ENCODE measurements around the gene RNFT2.

RNFT2 gene

DNA sequence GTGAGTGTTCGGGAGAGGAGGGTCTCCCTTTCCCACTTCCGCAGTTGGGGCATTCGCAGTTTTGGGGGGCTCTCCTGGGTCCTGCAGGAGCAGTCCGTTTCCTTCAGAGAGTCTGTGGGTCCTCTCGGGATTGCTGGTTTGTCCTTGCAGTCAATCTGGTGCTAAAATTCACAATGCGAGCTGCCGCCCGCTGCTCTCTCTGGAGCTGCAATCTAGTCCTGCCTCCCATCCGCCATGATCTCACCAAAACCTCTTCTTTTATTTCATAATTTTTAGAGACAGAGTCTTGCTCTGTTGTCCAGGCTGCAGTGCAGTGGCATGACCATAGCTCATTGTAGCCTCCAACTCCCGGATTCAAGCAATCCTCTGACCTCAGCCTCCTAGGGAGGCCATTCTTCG is 22.5 kb downstream of the RNFT2 start:
- no peak for DNase-seq (ENCODE audit: low read depth)
- no peak for TF ChIP-seq CTCF (IDR thresholded peaks at IDR 0.05; ENCODE audit: control insufficient read depth, insufficient read depth, low read depth, low read length, missing control alignments)
- no peak overlapping the region for H3K4me3 ChIP-seq (ENCODE audit: control insufficient read depth, low read depth, low read length)

- H3K4me3 ChIP-seq (ENCODE audit: control insufficient read depth, low read depth, low read length) = no peak overlapping the region
- no peak for DNase-seq (ENCODE audit: low read depth)
- no peak for TF ChIP-seq CTCF (IDR thresholded peaks at IDR 0.05; ENCODE audit: control insufficient read depth, insufficient read depth, low read depth, low read length, missing control alignments)
These were observed 23.4 kb downstream of the RNFT2 start for GRCh38 chr12:116761499-116761898.

DNA sequence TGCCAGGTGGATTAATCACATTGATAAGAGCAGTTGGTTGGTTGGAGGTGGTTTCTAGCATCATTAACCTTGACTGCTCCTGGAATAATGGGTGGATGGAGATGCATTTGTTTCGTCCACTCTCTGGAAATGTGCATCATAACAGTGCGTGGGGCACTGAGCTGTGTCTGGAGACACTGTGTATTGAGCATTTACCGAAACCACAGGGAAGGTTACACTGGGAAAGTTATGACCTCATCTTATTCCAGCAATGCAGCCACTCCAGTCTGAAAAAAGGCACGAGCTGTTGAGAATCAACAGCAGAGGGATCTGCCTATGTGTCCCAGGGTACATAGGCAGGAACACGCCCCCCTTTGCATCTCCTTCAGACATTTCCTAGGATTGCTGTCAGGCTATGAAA is 27.2 kb downstream of the RNFT2 start:
- no peak for DNase-seq (ENCODE audit: low read depth)
- no peak for TF ChIP-seq CTCF (IDR thresholded peaks at IDR 0.05; ENCODE audit: control insufficient read depth, insufficient read depth, low read depth, low read length, missing control alignments)
- H3K4me3 ChIP-seq (ENCODE audit: control insufficient read depth, low read depth, low read length) = no peak overlapping the region

- no peak for TF ChIP-seq CTCF (IDR thresholded peaks at IDR 0.05; ENCODE audit: control insufficient read depth, insufficient read depth, low read depth, low read length, missing control alignments)
- DNase-seq (ENCODE audit: low read depth) = no peak
- H3K4me3 ChIP-seq (ENCODE audit: control insufficient read depth, low read depth, low read length) = no peak overlapping the region
These were observed 28.2 kb downstream of the RNFT2 start for GRCh38 chr12:116766285-116766684.

DNA sequence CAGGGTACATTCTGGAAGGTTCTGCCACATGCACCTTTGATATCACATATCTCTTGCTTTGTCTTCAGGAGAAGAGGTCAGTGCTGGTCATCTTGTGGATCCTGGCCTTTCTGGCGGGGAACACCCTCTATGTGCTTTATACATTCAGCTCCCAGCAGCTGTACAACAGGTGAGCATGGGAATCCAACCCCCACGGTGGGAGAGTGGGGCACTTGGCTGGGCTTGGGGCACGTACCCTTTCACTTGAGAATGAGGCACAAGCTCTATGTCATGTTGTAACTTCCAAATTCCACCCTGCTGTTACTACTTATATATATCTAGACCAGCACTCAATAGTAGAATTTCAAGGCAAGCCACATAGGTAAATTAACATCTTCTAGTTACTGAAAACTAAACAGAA is 28.6 kb downstream of the RNFT2 start:
- no peak for TF ChIP-seq CTCF (IDR thresholded peaks at IDR 0.05; ENCODE audit: control insufficient read depth, insufficient read depth, low read depth, low read length, missing control alignments)
- no peak overlapping the region for H3K4me3 ChIP-seq (ENCODE audit: control insufficient read depth, low read depth, low read length)
- DNase-seq (ENCODE audit: low read depth) = no peak

GRCh38 chr12:116771651-116772050 is 33.5 kb downstream of the RNFT2 start:
- no peak for DNase-seq (ENCODE audit: low read depth)
- no peak overlapping the region for H3K4me3 ChIP-seq (ENCODE audit: control insufficient read depth, low read depth, low read length)
- TF ChIP-seq CTCF (IDR thresholded peaks at IDR 0.05; ENCODE audit: control insufficient read depth, insufficient read depth, low read depth, low read length, missing control alignments) = no peak

DNA sequence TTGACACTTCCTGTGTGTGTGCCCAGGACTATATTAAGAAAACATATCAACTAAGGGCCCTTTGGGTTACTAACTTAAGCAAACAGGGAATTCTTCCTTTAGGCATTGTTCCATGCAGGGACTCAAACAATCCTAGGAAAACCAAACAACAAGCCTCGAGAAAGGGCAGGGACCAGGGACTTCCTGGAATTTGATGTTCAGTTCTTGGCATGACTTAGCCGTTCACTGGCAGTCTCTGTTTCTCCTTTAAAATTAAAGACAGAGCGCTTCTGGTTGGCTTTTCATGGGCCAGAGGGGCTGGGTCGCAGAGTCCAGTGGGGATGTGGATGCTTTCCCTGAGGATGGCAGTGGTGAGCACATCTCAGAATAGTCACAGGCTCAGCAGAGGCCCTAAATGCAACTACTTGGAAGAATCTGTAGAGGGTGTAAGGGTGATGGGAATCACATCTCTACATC is 35.2 kb downstream of the RNFT2 start:
- peak; percentile 35 for TF ChIP-seq CTCF (IDR thresholded peaks at IDR 0.05; ENCODE audit: control insufficient read depth, insufficient read depth, low read depth, low read length, missing control alignments)
- peak; percentile 3 for DNase-seq (ENCODE audit: low read depth)

More for the DNA sequence above, 35.2 kb downstream of the RNFT2 start:
- H3K4me3 ChIP-seq (ENCODE audit: control insufficient read depth, low read depth, low read length) = no peak overlapping the region

Measured in AG09309 (cell line).